GM12878 (cell line): ENCODE data around the gene MYD88.

Experiments
- CTCF ChIP-seq, 3 experiments: IDR thresholded peaks in 2 of 3; conservative IDR thresholded peaks in 1 of 3; 2 replicates each; pipeline ENCODE4 v1.5.1; 2011; ENCODE audit warnings: low read depth in 3 of 3, low read length in 3 of 3, mild to moderate bottlenecking in 3 of 3, control low read depth in 2 of 3, moderate library complexity in 2 of 3, inconsistent platforms in 1 of 3, mixed read lengths in 1 of 3; ENCODE audit not compliant: control insufficient read depth in 2 of 3, insufficient read depth in 1 of 3; ENCODE audit errors: extremely low read depth in 1 of 3
- EP300 ChIP-seq, 2 experiments: fragments of 150-350 bp in 1 of 2; IDR thresholded peaks; 2 replicates each; pipeline ENCODE4 v1.6.1; 2011 to 2012; ENCODE audit warnings: low read depth in 2 of 2, low read length in 2 of 2, borderline replicate concordance in 1 of 2, improper control_type of control experiment in 1 of 2, inconsistent platforms in 1 of 2; ENCODE audit not compliant: control insufficient read depth in 1 of 2
- RBBP5 ChIP-seq: fragments of 200-600 bp; sonication (generic); conservative IDR thresholded peaks from 2 replicates; pipeline ENCODE4 v1.6.1; 2016
- RCOR1 ChIP-seq: conservative IDR thresholded peaks from 2 replicates; pipeline ENCODE4 v1.6.1; 2012; ENCODE audit warnings: low read depth, low read length, improper control_type of control experiment
- REST ChIP-seq: IDR thresholded peaks from 2 replicates; pipeline ENCODE4 v1.6.1; 2012; ENCODE audit warnings: mild to moderate bottlenecking, low read depth, low read length
- TF ChIP-seq, protein P1 (sequence below): IDR thresholded peaks from 2 replicates; pipeline ENCODE4 v1.6.1; 2011; ENCODE audit warnings: borderline replicate concordance, low read depth, mild to moderate bottlenecking, moderate library complexity, mixed read lengths, low read length; ENCODE audit not compliant: insufficient read depth; ENCODE audit errors: extremely low read length

GRCh38 chr3:38110314-38111050 is 28.0 kb upstream of the MYD88 start:
- TF ChIP-seq CTCF (IDR thresholded peaks at IDR 0.05 in 2 of 3, conservative IDR thresholded peaks at IDR 0.05 in 1 of 3; ENCODE audit: control insufficient read depth in 2 of 3, extremely low read depth in 1 of 3, insufficient read depth in 1 of 3, low read depth in 3 of 3, low read length in 3 of 3) (no peak), RBBP5 (no peak), REST (no peak), RCOR1 (no peak), EP300 (IDR thresholded peaks at IDR 0.05; ENCODE audit: borderline replicate concordance in 1 of 2, control insufficient read depth in 1 of 2, low read depth in 2 of 2, low read length in 2 of 2) (no peak)
- TF ChIP-seq, protein P1, sequence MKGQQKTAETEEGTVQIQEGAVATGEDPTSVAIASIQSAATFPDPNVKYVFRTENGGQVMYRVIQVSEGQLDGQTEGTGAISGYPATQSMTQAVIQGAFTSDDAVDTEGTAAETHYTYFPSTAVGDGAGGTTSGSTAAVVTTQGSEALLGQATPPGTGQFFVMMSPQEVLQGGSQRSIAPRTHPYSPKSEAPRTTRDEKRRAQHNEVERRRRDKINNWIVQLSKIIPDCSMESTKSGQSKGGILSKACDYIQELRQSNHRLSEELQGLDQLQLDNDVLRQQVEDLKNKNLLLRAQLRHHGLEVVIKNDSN = no peak
